Endometrial microvascular endothelial cells (primary cell): Measurements from ENCODE around the gene TLE5. TPM values are rescaled to one million over a fixed set of nuclear protein-coding genes. Genes with fewer than 3 reads are reported as not detected.
"Not testable (repeated sequence)": the region's sequence is repeated elsewhere in the genome, so short reads cannot be mapped to it uniquely, and the experiment has no call there.

Experiments
- in situ Hi-C: cut with HindIII; loops from 2 replicates; pipeline ENCODE4 v1.10.0; 2017; ENCODE audit warnings: low sequenced_read_pairs, low pct_unique_long_range_greater_than_20kb; ENCODE audit errors: inconsistent ontology term
- total RNA-seq: library from RNA; depleted of rRNA; stranded (reverse); fragments of >200 nt; gene quantifications from one replicate; pipeline ENCODE4 v1.2.3, GENCODE V29; 2015; ENCODE audit errors: inconsistent ontology term

The TLE5 gene
- total RNA-seq, 1 donor from 2014 or later = 246 TPM

DNA sequence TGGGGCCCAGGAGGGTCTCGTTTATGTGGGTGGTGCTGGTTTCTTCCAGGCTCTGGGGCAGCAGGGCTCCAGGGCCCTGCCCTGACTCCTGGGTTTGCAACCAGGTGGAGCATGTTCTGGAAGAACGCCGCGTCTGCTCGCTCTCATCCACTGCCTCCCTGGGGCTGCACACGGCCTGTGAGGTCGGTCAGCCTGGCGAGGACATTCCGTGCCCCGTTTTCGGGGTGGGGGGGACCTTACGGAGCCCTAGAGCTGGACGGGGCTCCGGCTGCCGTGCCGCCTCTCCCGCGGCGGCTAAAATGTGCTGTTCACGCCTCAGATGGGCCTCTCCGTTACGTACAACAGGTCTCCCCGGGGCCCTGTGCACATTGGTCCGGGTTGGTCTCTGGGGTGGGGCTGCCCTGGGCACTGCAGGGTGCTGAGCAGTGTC is 35.2 kb upstream of the TLE5 start:
- in situ Hi-C loops = no loop called here

DNA sequence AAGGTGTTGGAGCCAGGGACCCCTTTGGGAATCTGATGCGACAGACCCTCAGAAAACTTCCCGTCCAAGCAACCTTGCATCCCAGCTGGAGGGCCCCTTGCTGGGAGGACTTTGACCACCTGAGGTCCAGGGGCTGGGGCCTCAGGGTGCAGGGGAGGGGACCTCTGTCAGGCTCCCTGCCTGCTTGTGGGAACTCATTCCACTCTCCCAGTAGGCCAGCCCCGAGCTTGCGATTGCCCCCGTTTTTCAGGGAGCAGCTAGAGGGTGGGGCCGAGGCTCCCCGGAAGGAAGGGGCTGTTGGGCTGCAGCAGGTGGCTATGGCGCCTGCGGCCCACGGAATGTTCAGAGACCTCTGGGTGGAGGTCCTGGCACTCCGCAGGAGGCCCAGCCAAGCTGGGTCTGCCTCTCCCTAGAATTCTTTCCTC is 34.6 kb upstream of the TLE5 start:
- in situ Hi-C loops = no loop called here

DNA sequence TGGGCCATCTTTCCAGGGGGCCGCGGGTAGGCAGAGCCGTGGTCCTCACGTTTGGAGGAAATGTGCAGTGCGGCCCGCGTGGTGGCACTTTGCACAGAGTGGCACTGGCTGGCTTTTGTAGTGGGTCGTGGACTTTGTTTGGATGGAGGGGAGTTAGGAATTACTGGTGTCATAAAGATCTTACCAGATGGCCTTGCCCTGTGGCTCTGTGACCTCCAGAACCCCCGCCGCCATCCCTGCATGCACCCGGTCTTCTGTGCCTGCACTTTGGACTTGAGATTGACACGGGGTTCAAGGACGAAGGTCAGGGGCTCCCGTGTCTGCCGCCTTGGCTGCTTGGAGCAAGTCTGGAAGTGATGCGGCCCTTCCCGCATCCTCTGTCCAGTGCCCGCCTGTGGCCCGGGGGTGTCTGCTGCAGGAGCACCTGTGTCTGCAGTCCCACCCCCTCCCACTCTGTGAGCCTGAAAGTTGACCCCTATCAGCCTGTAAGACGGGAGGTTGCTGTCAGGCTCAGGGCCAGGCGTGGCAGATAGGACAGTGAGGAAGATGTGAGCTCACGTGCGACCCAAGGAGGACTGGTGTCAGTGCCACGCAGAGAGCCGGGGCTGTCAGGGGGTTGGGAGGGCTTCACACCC is 34.1 kb upstream of the TLE5 start:
- in situ Hi-C loops = no loop called here

DNA sequence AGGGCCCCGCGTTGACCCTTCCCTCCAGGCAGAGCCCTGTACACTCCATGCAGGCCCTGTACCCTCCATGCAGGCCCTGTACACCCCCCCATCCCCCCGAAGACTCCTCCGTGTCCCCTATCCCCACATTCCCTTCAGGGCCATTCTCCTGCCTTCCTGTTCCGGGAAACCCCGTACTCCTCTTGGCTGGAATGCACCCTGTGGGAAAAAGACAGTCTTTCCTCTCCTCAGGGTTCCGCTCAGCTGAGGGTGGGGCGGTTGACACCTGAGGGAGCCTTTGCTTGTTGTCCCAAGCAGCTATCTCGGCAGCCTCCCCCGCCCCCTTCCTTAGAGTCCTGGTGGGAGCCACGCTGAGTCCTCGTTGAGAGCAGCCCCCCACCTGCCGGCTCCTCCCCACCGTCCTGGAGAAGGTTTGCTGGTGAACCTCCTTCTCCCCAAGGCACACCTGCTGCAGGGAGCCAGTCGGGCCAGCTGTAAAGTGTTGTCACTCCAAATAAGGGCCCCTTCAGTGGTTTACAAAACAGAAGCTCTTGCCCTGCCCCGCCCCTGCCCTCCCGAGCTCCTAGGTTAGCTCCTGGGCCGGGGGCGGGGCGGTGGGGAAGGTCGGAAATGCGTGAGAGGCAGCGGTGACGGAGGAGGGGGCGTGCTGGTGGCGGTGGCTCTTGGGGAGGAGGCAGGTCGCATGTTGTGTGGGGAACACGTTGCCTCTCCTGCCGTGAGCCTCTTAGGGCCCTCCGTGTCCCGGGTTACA is 33.3 kb upstream of the TLE5 start:
- in situ Hi-C loops = no loop called here

DNA sequence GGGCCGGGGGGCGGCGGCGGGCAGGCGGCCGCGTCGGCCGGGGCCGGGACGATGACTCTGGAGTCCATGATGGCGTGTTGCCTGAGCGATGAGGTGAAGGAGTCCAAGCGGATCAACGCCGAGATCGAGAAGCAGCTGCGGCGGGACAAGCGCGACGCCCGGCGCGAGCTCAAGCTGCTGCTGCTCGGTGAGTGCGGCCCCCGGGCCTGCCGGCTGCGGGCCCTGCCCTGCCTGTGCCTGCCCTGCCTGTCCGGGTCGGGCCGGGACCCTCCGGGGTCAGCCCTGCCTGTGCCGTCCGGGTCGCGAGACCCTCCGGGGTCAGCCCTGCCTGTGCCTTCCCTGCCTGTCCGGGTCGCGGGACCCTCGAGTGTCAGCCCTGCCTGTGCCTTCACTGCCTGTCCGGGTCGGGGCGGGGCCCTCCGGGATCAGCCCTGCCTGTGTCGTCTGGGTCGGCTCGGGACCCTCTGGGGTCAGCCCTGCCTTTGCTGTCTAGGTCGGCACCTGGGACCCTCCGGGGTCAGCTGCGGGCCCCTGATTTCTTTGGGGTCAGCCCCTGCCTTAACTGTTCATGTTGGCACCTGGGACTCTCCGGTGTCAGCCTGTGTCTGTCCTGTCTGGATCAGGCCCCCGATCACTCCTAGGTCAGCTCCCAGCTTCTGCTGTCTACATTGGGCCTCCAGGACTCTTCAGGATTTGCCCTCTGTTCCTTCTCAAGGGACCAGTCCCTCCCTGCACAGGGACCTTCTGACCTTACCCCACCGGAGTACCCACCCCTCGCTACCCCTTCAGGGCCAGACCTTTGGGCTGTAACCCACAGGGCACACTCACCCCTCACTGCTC is 32.5 kb upstream of the TLE5 start:
- in situ Hi-C loops = no loop called here

DNA sequence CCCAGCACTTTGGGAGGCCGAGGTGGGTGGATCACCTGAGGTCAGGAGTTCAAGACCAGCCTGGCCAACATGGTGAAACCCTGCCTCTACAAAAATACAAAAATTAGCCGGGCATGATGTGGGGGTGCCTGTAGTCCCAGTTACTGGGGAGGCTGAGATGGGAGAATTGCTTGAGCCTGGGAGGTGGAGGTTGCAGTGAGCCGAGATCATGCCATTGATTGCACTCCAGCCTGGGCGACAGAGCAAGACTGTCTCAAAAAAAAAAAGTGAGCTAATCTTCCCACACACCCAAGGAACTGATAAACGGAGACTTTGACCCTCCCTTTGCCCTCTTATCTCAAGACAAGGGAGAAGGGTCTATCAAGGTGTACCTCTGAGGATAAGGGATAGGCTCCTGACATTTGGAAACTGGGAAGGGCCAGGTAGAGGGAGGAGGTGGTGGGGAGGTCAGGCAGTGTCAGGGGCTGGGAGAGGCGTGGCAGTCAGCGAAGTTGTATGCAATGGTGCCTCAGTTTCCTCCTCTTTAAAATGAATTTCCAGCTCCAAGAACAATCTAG is 27.1 kb upstream of the TLE5 start:
- in situ Hi-C loops = not testable (repeated sequence)

DNA sequence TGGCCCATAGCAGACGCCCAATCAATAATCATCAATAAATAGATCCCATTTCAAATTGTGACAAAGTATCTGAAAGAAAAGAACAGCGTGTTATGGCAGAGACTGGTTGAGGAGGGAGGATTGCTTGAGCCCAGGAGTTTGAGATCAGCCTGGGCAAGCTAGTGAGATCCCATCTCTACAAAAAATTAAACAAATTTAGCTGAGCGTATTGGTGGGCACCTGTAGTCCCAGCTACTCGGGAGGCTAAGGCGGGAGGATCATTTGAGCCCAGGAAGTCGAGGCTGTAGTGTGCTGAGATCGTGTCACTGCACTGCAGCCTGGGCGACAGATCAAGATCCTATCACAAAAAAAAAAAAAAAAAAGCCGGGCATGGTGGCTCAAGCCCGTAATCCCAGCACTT is 25.5 kb upstream of the TLE5 start:
- in situ Hi-C loops = no loop called here

DNA sequence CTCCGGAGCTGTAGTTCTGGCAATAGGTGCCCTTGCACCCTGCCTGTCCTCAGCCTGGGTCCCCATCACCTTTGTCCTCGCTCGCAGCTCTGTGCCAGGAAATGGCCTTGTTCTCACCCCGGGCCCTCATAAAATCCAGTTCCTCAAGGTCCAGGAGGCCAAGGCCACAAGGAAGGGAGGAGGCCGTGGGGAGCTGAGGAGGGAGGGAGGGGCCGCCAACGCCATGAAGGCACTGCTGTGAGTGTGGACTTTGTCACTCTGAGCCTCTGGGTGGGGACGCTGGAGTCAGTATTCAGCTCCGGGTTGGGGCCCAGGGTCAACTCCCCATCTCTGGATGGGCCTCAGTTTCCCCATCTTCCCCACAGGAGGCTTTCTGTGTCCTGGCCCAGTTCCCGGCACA is 22.6 kb upstream of the TLE5 start:
- in situ Hi-C loops = no loop called here

DNA sequence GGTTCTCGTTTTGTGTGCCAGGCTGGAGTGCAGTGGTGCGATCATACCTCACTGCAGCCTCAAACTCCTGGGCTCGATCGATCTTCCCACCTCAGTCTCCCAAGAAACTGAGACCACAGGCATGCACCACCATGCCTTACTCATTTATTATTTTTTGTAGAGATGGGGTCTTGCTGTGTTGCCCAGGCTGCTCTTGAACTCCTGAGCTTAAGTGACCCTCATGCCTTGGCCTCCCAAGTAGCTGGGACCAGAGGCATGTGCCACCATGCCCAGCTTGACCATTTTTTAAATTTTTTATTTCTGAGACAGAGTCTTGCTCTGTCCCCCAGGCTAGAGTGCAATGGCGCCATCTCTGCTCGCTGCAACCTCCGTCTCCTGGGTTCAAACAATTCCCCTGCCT is 21.7 kb upstream of the TLE5 start:
- in situ Hi-C loops = no loop called here

DNA sequence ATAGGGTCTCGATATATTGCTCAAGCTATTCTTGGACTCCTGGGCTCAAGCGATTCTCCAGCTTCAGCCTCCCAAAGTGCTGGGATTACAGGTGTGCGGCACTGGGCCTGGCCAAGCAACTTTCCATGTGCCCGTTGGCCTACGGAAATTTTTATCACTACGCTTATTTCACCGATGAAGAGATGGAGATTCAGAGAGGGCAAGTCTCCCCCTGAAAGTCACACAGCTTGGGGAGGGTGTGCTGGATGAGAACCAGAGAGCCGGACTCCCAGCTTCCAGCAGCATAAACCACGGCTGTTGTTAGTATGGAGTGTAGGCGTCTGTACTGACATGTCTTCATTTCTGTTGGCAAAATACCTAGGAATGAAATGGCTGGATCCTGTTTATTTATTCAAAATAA is 20.0 kb upstream of the TLE5 start:
- in situ Hi-C loops = no loop called here

DNA sequence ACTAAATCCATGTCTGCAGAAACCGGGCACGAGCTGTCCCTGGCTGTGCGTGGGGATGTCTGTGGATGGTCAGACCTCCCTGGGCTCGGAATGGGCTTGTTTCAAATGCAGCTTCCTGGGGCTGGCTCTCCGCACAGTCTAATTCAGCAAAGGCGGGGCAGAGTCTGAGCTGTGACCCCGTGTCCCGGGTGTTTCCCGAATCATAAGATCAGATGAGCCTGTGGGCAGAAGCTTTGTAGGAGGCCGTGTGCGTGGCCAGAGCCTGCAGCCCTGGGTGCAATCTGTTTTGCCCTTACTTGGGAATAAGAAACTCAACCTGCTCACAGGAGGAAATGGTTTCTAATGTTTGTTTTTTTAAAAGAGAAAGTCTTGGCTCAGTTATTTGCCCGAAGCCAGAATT is 18.0 kb upstream of the TLE5 start:
- in situ Hi-C loops = no loop called here

DNA sequence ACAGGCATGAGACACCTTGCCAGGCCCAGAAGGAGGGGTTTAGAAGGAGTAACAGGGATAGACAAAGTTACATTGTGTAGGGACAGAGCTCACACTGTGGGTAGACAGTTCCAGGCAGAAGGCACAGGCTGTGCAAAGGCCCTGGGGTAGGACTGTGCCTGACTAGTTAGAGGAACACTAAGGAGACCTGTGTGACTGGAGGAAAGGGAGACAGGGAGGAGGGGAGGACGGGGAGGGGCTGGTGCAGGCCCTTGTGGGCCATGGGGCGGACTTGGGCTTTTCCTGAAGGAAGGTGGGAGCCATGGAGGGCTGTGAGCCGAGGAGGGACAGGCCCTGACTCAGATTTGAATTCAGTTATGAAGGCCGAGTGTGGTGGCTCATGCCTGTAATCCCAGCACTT is 17.3 kb upstream of the TLE5 start:
- in situ Hi-C loops = no loop called here

DNA sequence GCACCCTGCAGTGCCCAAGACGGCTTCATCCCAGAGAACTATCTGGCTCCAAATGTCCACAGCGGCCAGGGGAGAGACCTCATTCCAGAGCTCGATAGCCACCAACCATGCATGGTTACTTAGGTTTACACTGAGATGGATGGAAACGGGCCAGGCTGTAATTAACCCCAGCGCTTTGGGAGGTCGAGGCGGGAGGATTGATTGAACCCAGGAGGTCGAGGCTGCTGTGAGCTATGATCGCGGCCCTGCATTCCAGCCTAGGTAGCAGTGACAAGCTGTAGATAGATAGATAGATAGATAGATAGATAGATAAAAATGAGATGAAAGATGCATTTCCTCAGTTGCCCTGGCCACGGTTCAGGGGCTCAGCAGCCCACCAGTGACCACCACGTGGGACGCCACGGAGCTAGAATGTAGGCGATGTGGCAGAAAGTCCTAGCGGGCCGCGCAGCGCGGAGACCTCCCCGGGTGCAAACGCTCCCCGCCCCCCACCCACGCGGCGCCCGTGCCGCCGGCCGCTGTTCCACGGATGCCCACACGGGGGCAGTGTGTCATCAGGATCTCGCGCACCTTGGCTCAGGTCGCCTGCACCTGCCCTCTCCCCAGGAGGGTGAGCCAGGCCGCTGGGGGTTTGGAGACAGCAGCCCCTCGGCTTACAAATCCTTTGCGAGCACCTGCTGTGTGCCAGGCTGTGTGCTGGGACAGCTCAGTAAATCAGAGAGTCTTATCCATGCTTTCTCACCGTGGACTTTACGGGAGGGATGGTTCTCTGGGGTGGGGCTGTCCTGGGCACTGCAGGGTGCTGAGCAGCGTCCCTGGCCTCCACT is 13.5 kb upstream of the TLE5 start:
- in situ Hi-C loops = no loop called here

DNA sequence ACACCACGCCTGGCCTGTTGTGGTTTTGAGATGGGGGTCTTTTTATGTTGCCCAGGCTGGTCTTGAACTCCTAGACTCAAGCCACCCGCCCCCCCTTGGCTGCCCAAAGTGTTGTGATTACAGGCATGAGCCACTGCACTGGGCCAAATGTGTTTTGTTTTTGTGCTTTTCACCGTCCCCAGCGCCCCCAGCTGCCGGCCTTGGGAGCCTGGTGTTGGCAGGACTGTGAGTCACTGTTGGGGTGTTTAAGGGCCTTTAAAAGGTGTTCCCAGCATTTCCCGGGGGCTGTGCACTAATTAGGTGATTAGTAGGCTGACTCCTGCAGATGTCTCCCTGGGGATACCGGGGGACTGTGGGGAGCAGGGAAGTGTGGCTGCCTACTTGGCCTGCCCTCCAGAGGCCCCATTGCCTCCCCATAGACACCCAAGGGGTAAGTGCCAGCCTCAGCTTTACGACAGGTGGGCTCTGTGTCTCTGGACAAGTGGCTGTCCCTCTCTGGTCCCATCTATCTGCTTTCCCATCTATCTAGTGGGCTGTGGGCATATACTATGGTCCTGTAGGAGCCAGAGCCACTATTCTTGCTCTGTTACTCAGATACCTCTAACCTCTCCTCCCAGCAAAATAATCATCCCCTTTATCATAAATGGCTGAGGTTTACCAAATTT is 11.8 kb upstream of the TLE5 start:
- in situ Hi-C loops = no loop called here

DNA sequence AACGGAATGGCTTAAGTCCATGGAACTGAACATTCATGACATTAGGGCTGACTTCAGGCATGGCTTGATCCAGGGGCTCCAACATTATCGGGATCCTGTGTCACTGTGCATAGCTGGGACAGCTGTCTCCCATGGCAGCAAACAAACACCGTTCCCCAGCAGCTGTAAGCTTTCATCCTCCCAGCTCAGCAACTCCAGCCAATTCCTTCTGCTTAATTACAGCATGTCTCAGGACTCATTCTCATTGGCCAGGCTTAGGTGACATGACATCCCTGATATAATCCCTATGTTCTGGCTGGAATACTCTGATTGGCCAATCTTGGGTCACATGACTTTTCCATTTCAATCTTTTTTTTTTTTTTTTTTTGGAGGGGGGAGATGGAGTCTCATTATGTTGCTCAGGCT is 10.9 kb upstream of the TLE5 start:
- in situ Hi-C loops = no loop called here

DNA sequence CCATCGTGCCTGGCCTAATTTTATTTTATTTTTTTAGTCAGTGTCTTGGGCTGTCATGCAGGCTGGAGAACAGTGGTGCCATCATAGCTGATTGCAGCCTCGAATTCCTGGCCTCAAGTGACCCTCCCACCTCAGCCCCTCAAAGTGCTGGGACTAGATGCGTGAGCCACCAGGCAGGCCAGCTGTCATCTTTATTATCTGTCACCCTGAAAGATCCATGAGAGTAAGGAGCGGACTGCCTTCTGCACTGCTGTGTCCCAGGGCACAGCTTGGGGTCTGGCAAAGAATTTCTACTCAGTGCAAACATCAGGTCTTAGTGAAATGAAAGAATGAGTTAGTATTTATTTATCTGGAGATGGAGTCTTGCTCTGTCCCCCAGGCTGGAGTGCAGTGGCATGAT is 9.5 kb upstream of the TLE5 start:
- in situ Hi-C loops = no loop called here

DNA sequence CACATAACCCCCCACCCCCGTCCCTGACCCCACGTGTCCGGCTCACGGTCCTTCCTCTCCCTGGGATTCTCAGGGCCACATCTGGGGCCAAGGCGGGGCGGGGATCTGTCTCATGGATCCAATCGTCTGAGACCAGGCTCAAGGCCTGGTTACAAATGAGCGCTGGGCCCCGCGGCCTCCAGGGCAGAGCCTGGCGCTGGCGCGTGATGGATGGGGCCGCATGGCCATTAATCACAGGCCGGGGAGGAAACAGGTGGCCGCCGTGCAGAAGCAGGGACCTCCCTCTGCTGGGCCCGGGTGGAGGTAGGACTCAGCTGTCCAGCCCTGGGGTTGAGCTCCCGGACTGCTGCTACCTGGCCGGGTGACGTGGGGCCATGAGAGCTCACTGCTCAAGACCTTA is 5.8 kb upstream of the TLE5 start:
- in situ Hi-C loops = no loop called here

DNA sequence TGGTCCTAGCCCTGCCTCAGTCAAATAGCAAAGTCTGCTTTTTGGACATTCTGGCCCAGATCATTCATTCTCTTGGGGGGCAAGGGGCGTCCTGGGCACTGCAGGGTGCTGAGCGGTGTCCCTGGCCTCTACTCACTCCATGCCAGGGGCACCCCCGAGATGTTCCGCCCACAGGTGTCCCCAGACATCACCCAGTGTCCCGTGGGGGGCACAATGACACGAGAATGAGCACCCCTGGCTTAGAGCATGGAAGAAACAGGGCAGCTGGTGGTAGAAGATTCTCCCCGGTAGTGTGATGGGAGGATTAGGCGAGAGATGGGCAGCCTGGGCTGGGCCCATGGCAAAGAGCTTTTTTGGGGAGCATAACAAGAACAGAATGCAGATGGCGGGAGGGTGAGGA is 5.3 kb upstream of the TLE5 start:
- in situ Hi-C loops = no loop called here
